MM.1S (cell line): ENCODE measurements around the gene RYR2.

ENCODE experiments used
- CTCF ChIP-seq: fragments of 300-600 bp; sonication (generic); IDR thresholded peaks from 2 replicates; pipeline ENCODE4 v1.5.1; 2016; ENCODE audit warnings: antibody characterized with exemption, low read length, mixed read lengths
- EZH2 ChIP-seq: fragments of 300-600 bp; sonication (generic); optimal IDR thresholded peaks from 2 replicates; pipeline ENCODE3; 2017; ENCODE audit warnings: low read depth, mild to moderate bottlenecking, antibody characterized with exemption, low read length, mixed read lengths
- EZH2phosphoT487 ChIP-seq: fragments of 300-600 bp; sonication (generic); IDR thresholded peaks from 2 replicates; pipeline ENCODE4 v1.6.1; 2018; ENCODE audit warnings: antibody characterized with exemption, low read length

- TF ChIP-seq CTCF (no peak), EZH2 (no peak), EZH2phosphoT487 (no peak)
Measured at GRCh38 chr1:237235091-237235490, 193.1 kb downstream of the RYR2 start.
